ENCODE measurements around the gene FGF12. TPM values are rescaled to one million over a fixed set of nuclear protein-coding genes. Genes with fewer than 3 reads are reported as not detected.

Gene FGF12
- total RNA-seq, 1 donor from 2014 or later = 3.2 TPM

GRCh38 chr3:192128060-192128459, 599.3 kb downstream of the FGF12 start:
- Histone ChIP-seq H3K36me3 (no peaks in the 10 kb centered on the region), H3K4me3 (no peak overlapping the region), H3K27ac (no peak overlapping the region), H3K9me3 (no peaks in the 10 kb centered on the region), H3K27me3 (no peaks in the 10 kb centered on the region), H3K4me1 (no peaks in the 10 kb centered on the region)
- no peak for DNase-seq
- no peak for ATAC-seq
- intact Hi-C loops (cut with DNase I) = no loop called here
- TF ChIP-seq CTCF (IDR thresholded peaks at IDR 0.05) = no peak

- Histone ChIP-seq H3K9me3 (no peaks in the 10 kb centered on the region), H3K4me1 (no peaks in the 10 kb centered on the region), H3K27ac (no peak overlapping the region), H3K4me3 (no peak overlapping the region), H3K36me3 (no peaks in the 10 kb centered on the region), H3K27me3 (no peaks in the 10 kb centered on the region)
- no peak for TF ChIP-seq CTCF (IDR thresholded peaks at IDR 0.05)
- intact Hi-C loops (cut with DNase I) = no loop called here
- no peak for DNase-seq
- no peak for ATAC-seq
These were observed 604.3 kb downstream of the FGF12 start for GRCh38 chr3:192122832-192123594.

- Histone ChIP-seq H3K36me3 (no peaks in the 10 kb centered on the region), H3K27ac (no peak overlapping the region), H3K4me1 (no peaks in the 10 kb centered on the region), H3K4me3 (no peak overlapping the region), H3K9me3 (no peaks in the 10 kb centered on the region), H3K27me3 (no peaks in the 10 kb centered on the region)
- no peak for TF ChIP-seq CTCF (IDR thresholded peaks at IDR 0.05)
- ATAC-seq = no peak
- intact Hi-C loops (cut with DNase I) = no loop called here
- no peak for DNase-seq
These were observed 605.4 kb downstream of the FGF12 start for GRCh38 chr3:192121923-192122322.

GRCh38 chr3:192108820-192109219, 618.5 kb downstream of the FGF12 start:
- no peak for ATAC-seq
- Histone ChIP-seq H3K4me3 (no peak overlapping the region), H3K4me1 (no peaks in the 10 kb centered on the region), H3K9me3 (no peaks in the 10 kb centered on the region), H3K27me3 (no peaks in the 10 kb centered on the region), H3K27ac (no peak overlapping the region), H3K36me3 (no peaks in the 10 kb centered on the region)
- no peak for DNase-seq
- TF ChIP-seq CTCF (IDR thresholded peaks at IDR 0.05) = no peak
- intact Hi-C loops (cut with DNase I) = no loop called here

- DNase-seq (no peak), ATAC-seq (no peak)
- no peak overlapping the region for H3K4me3 ChIP-seq
- intact Hi-C loops (cut with DNase I) = no loop called here
- H3K36me3 ChIP-seq = no peaks in the 10 kb centered on the region
- no peak overlapping the region for H3K27ac ChIP-seq
- TF ChIP-seq CTCF (IDR thresholded peaks at IDR 0.05) = no peak
- no peaks in the 10 kb centered on the region for H3K4me1 ChIP-seq
- no peaks in the 10 kb centered on the region for H3K27me3 ChIP-seq
- H3K9me3 ChIP-seq = no peaks in the 10 kb centered on the region
These were observed 620.8 kb downstream of the FGF12 start for GRCh38 chr3:192106543-192106942.
